Trophoblast cell (in vitro differentiated cells and primary cell): ENCODE results near the gene PCDH20.

Source experiments
- DNase-seq, 2 donors: peaks; one replicate each; pipeline ENCODE4 v3.0.0-alpha.2; 2016
- H2AFZ ChIP-seq: 2 replicates; pipeline ENCODE4 v1.6.1; 2013; ENCODE audit warnings: low read length, moderate library complexity, mild to moderate bottlenecking; ENCODE audit not compliant: insufficient read depth, poor library complexity
- H2AK5ac ChIP-seq: 2 replicates; pipeline ENCODE4 v1.6.1; 2013; ENCODE audit warnings: mild to moderate bottlenecking, low read length
- H2BK120ac ChIP-seq: 2 replicates; pipeline ENCODE4 v1.6.1; 2013; ENCODE audit warnings: low read length, mild to moderate bottlenecking, moderate library complexity; ENCODE audit not compliant: insufficient read depth, poor library complexity
- H2BK12ac ChIP-seq: 2 replicates; pipeline ENCODE4 v1.6.1; 2013; ENCODE audit warnings: mild to moderate bottlenecking, low read length, moderate library complexity
- H2BK5ac ChIP-seq: 2 replicates; pipeline ENCODE4 v1.6.1; 2013; ENCODE audit warnings: low read length, low read depth, moderate library complexity, mild to moderate bottlenecking; ENCODE audit not compliant: poor library complexity
- H3K14ac ChIP-seq: 2 replicates; pipeline ENCODE4 v1.6.1; 2013; ENCODE audit warnings: mild to moderate bottlenecking, low read length
- H3K18ac ChIP-seq: 2 replicates; pipeline ENCODE4 v1.6.1; 2013; ENCODE audit warnings: mild to moderate bottlenecking, low read length
- H3K23ac ChIP-seq: 2 replicates; pipeline ENCODE4 v1.6.1; 2013; ENCODE audit warnings: low read length
- H3K27ac ChIP-seq: 2 replicates; pipeline ENCODE4 v1.5.1; 2013; ENCODE audit warnings: low read depth, mild to moderate bottlenecking, inconsistent platforms, low read length, moderate library complexity
- H3K27me3 ChIP-seq: 2 replicates; pipeline ENCODE4 v1.6.1; 2013; ENCODE audit warnings: inconsistent platforms, mild to moderate bottlenecking, low read length, moderate library complexity; ENCODE audit not compliant: insufficient read depth
- H3K36me3 ChIP-seq, 2 experiments: 1 replicate in 1 of 2; 2 replicates in 1 of 2; pipeline ENCODE4 v1.6.1; 2013; ENCODE audit warnings: low read length in 2 of 2, mild to moderate bottlenecking in 2 of 2, moderate library complexity in 1 of 2; ENCODE audit not compliant: insufficient read depth in 2 of 2, control insufficient read depth in 1 of 2
- H3K4ac ChIP-seq: 2 replicates; pipeline ENCODE4 v1.6.1; 2013; ENCODE audit warnings: low read depth, mild to moderate bottlenecking, low read length, moderate library complexity
- H3K4me1 ChIP-seq, 2 experiments: 1 replicate in 1 of 2; 2 replicates in 1 of 2; pipeline ENCODE4 v1.6.1; 2013; ENCODE audit warnings: low read length in 2 of 2, mild to moderate bottlenecking in 2 of 2, moderate library complexity in 1 of 2; ENCODE audit not compliant: insufficient read depth in 2 of 2, control insufficient read depth in 1 of 2
- H3K4me2 ChIP-seq: 2 replicates; pipeline ENCODE4 v1.6.1; 2013; ENCODE audit warnings: inconsistent platforms, mild to moderate bottlenecking, low read length, moderate library complexity
- H3K4me3 ChIP-seq: 2 replicates; pipeline ENCODE4 v1.5.1; 2013; ENCODE audit warnings: mild to moderate bottlenecking, low read depth, low read length, inconsistent platforms
- H3K79me1 ChIP-seq: one replicate; pipeline ENCODE4 v1.6.1; 2013; ENCODE audit warnings: low read length
- H3K79me2 ChIP-seq: 2 replicates; pipeline ENCODE4 v1.6.1; 2013; ENCODE audit warnings: low read length, mild to moderate bottlenecking; ENCODE audit not compliant: control insufficient read depth, insufficient read depth, poor library complexity
- H3K9ac ChIP-seq: 2 replicates; pipeline ENCODE4 v1.6.1; 2013; ENCODE audit warnings: mild to moderate bottlenecking, low read length
- H3K9me3 ChIP-seq: 2 replicates; pipeline ENCODE4 v1.6.1; 2013; ENCODE audit warnings: low read depth, mild to moderate bottlenecking, control low read depth, inconsistent platforms, low read length; ENCODE audit not compliant: insufficient read depth
- H4K12ac ChIP-seq: 2 replicates; pipeline ENCODE4 v1.6.1; 2013; ENCODE audit warnings: low read depth, mild to moderate bottlenecking, low read length, moderate library complexity
- H4K8ac ChIP-seq: 2 replicates; pipeline ENCODE4 v1.6.1; 2013; ENCODE audit warnings: low read depth, mild to moderate bottlenecking, low read length, moderate library complexity
- H4K91ac ChIP-seq: one replicate; pipeline ENCODE4 v1.6.1; 2013; ENCODE audit warnings: low read depth, mild to moderate bottlenecking, low read length, moderate library complexity
- WGBS: extraction: QIAGEN DNeasy Blood & Tissue Kit; methylation state at CpG from one replicate; pipeline ENCODE4 v1.1.7; 2013; ENCODE audit warnings: missing lambda C conversion rate; ENCODE audit not compliant: insufficient read length, insufficient coverage; ENCODE audit errors: extremely low coverage; 5-methylcytosine and 5-hydroxymethylcytosine counted together

The PCDH20 gene

GRCh38 chr13:61423915-61424314 is 8.3 kb upstream of the PCDH20 start:
- H3K9ac ChIP-seq: no peak overlapping the region
- H3K79me2 ChIP-seq: no peaks in the 10 kb centered on the region
- no peak overlapping the region for H3K14ac ChIP-seq
- H4K91ac ChIP-seq: no peak overlapping the region
- no peak overlapping the region for H3K18ac ChIP-seq
- H3K27me3 ChIP-seq: no peaks in the 10 kb centered on the region
- DNase-seq: no peak
- H3K27ac ChIP-seq: no peak overlapping the region
- no peak overlapping the region for H4K12ac ChIP-seq
- no CpG with 5 or more reads among the region's 1 CpG for whole genome bisulfite sequencing
- no peak overlapping the region for H3K4me3 ChIP-seq
- H3K36me3 ChIP-seq: no peaks in the 10 kb centered on the region
- H2BK120ac ChIP-seq: no peak overlapping the region
- no peak overlapping the region for H2AFZ ChIP-seq
- no peak overlapping the region for H2BK5ac ChIP-seq
- H2BK12ac ChIP-seq: no peak overlapping the region
- no peak overlapping the region for H3K4ac ChIP-seq
- no peaks in the 10 kb centered on the region for H3K9me3 ChIP-seq
- H4K8ac ChIP-seq: no peak overlapping the region
- H3K4me1 ChIP-seq: no peaks in the 10 kb centered on the region
- no peak overlapping the region for H3K4me2 ChIP-seq
- no peaks in the 10 kb centered on the region for H3K79me1 ChIP-seq
- H2AK5ac ChIP-seq: no peak overlapping the region
- no peak overlapping the region for H3K23ac ChIP-seq

- Histone ChIP-seq H2BK12ac (no peak overlapping the region), H2BK120ac (no peak overlapping the region), H2AFZ (no peak overlapping the region), H3K4ac (no peak overlapping the region), H3K79me1 (no peaks in the 10 kb centered on the region), H4K91ac (no peak overlapping the region), H3K23ac (no peak overlapping the region), H3K27ac (no peak overlapping the region), H4K8ac (no peak overlapping the region), H3K9me3 (peaks cover 2% of the 10 kb centered on the region), H3K18ac (no peak overlapping the region), H3K36me3 (no peaks in the 10 kb centered on the region), H3K14ac (no peak overlapping the region), H2BK5ac (no peak overlapping the region), H3K4me2 (no peak overlapping the region), H2AK5ac (no peak overlapping the region), H3K4me1 (peaks cover 8 to 9% of the 10 kb centered on the region in 2 experiments), H3K9ac (no peak overlapping the region), H3K4me3 (no peak overlapping the region), H3K79me2 (no peaks in the 10 kb centered on the region), H3K27me3 (peaks cover 21% of the 10 kb centered on the region), H4K12ac (no peak overlapping the region)
- WGBS: no CpG with 5 or more reads among the region's 5 CpGs
- no peak for DNase-seq
Observed at GRCh38 chr13:61417086-61417570, 1.5 kb upstream of the PCDH20 start.

GRCh38 chr13:61415058-61415721 is 459 bp downstream of the PCDH20 start:
- Histone ChIP-seq H2BK5ac (no peak overlapping the region), H4K91ac (no peak overlapping the region), H3K79me1 (no peaks in the 10 kb centered on the region), H3K4me1 (peaks cover 8 to 9% of the 10 kb centered on the region in 2 experiments), H2AFZ (peak overlapping the region; percentile 47), H3K9ac (no peak overlapping the region), H3K4ac (no peak overlapping the region), H3K9me3 (peaks cover 2% of the 10 kb centered on the region), H2AK5ac (no peak overlapping the region), H4K12ac (no peak overlapping the region), H3K36me3 (no peaks in the 10 kb centered on the region), H3K23ac (no peak overlapping the region), H3K4me3 (peak overlapping the region; percentile 65), H2BK12ac (no peak overlapping the region), H3K18ac (no peak overlapping the region), H3K4me2 (peak overlapping the region; percentile 99), H3K27me3 (peaks cover 21% of the 10 kb centered on the region), H2BK120ac (no peak overlapping the region), H3K79me2 (no peaks in the 10 kb centered on the region), H4K8ac (no peak overlapping the region), H3K27ac (no peak overlapping the region), H3K14ac (no peak overlapping the region)
- no CpG with 5 or more reads among the region's 30 CpGs for WGBS
- no peak for DNase-seq

- DNase-seq: no peak
- Histone ChIP-seq H2AK5ac (no peak overlapping the region), H3K14ac (no peak overlapping the region), H3K4me3 (peak overlapping the region; percentile 65), H3K4ac (no peak overlapping the region), H4K8ac (no peak overlapping the region), H3K27me3 (peaks cover 21% of the 10 kb centered on the region), H3K4me2 (peak overlapping the region; percentile 99), H3K18ac (no peak overlapping the region), H3K23ac (no peak overlapping the region), H3K79me2 (no peaks in the 10 kb centered on the region), H4K12ac (no peak overlapping the region), H3K9ac (no peak overlapping the region), H4K91ac (no peak overlapping the region), H3K4me1 (peaks cover 8 to 9% of the 10 kb centered on the region in 2 experiments), H3K27ac (no peak overlapping the region), H2BK120ac (no peak overlapping the region), H2AFZ (peak overlapping the region; percentile 47), H3K79me1 (no peaks in the 10 kb centered on the region), H3K36me3 (no peaks in the 10 kb centered on the region), H2BK5ac (no peak overlapping the region), H3K9me3 (peaks cover 2% of the 10 kb centered on the region), H2BK12ac (no peak overlapping the region)
- WGBS: no CpG with 5 or more reads among the region's 16 CpGs
Observed at GRCh38 chr13:61414686-61415057, 977 bp downstream of the PCDH20 start.
